H1 (cell line): ENCODE data around the gene SRP14. TPM values are rescaled to one million over a fixed set of nuclear protein-coding genes. Genes with fewer than 3 reads are reported as not detected.

Source experiments
- CTCF ChIA-PET: fragments of 300-600 bp; sonication (Branson Sonifier 250); formaldehyde crosslinking; loops from one replicate; lab custom pipeline; 2021; ENCODE audit not compliant: partially characterized antibody; lab: Charles Lee
- POLR2A ChIA-PET: fragments of 300-600 bp; sonication (Branson Sonifier 250); formaldehyde crosslinking; loops from one replicate; lab custom pipeline; 2021; ENCODE audit warnings: inconsistent platforms; ENCODE audit not compliant: partially characterized antibody; lab: Charles Lee
- DNase-seq, 2 experiments: peaks; one replicate each; pipeline versions ENCODE4 v3.0.0 to v3.0.0-alpha.2; 2010 to 2022; ENCODE audit warnings: low spot score in 2 of 2, low read depth in 1 of 2, mixed read lengths in 1 of 2
- FAIRE-seq: peaks from 2 replicates; lab custom pipeline; 2011; peaks lifted over from hg19 to GRCh38; lab: Jason Lieb, UNC
- H2AFZ ChIP-seq: 2 replicates; pipeline ENCODE4 v1.8.1; 2012; ENCODE audit warnings: low read length, inconsistent platforms
- H2AK5ac ChIP-seq: 2 replicates; pipeline ENCODE4 v1.6.1; 2013; ENCODE audit warnings: low read depth, low read length
- H2BK120ac ChIP-seq: replicated peaks from 2 replicates; pipeline ENCODE3; 2013; ENCODE audit warnings: low read depth, low read length, inconsistent platforms
- H2BK12ac ChIP-seq: 2 replicates; pipeline ENCODE4 v1.6.1; 2013; ENCODE audit warnings: low read depth, low read length
- H2BK15ac ChIP-seq: 2 replicates; pipeline ENCODE4 v1.6.1; 2013; ENCODE audit warnings: low read length
- H2BK20ac ChIP-seq: 2 replicates; pipeline ENCODE4 v1.6.1; 2013; ENCODE audit warnings: low read length
- H2BK5ac ChIP-seq: 2 replicates; pipeline ENCODE4 v1.6.1; 2013; ENCODE audit warnings: low read depth, low read length
- H3K14ac ChIP-seq: 2 replicates; pipeline ENCODE4 v1.6.1; 2013; ENCODE audit warnings: inconsistent platforms; ENCODE audit not compliant: insufficient read length
- H3K18ac ChIP-seq: 2 replicates; pipeline ENCODE4 v1.6.1; 2013; ENCODE audit warnings: low read length; ENCODE audit errors: extremely low read depth
- H3K23ac ChIP-seq: 2 replicates; pipeline ENCODE4 v1.6.1; 2013; ENCODE audit warnings: inconsistent platforms; ENCODE audit not compliant: insufficient read length
- H3K23me2 ChIP-seq: 2 replicates; pipeline ENCODE4 v1.6.1; 2013; ENCODE audit warnings: low read depth, low read length
- H3K27ac ChIP-seq: 2 replicates; pipeline ENCODE4 v1.6.1; 2011; ENCODE audit warnings: low read depth, low read length, inconsistent platforms
- H3K27me3 ChIP-seq, 4 experiments: replicated peaks in 1 of 4; 1 replicate in 1 of 4; 2 replicates in 3 of 4; pipeline versions ENCODE4 v1.6.1 to v1.8.1; 2011 to 2013; ENCODE audit warnings: low read length in 3 of 4, mild to moderate bottlenecking in 3 of 4, inconsistent platforms in 2 of 4, mixed read lengths in 2 of 4, moderate library complexity in 1 of 4; ENCODE audit not compliant: control insufficient read depth in 3 of 4, insufficient read depth in 3 of 4; ENCODE audit errors: extremely low read depth in 1 of 4
- H3K36me3 ChIP-seq, 4 experiments: 2 replicates each; pipeline versions ENCODE4 v1.6.1 to v1.8.1; 2011 to 2013; ENCODE audit warnings: mild to moderate bottlenecking in 4 of 4, low read length in 3 of 4, moderate library complexity in 2 of 4, control low read depth in 1 of 4, inconsistent platforms in 1 of 4; ENCODE audit not compliant: insufficient read depth in 4 of 4, control insufficient read depth in 2 of 4
- H3K4ac ChIP-seq: replicated peaks from 2 replicates; pipeline ENCODE3; 2013; ENCODE audit warnings: low read length, low read depth, mixed read lengths, inconsistent platforms; ENCODE audit not compliant: insufficient read length
- H3K4me1 ChIP-seq, 4 experiments: replicated peaks in 1 of 4; 1 replicate in 1 of 4; 2 replicates in 3 of 4; pipeline versions ENCODE4 v1.6.1 to v1.8.1; 2011 to 2013; ENCODE audit warnings: low read length in 3 of 4, inconsistent platforms in 2 of 4, mixed read lengths in 1 of 4; ENCODE audit not compliant: insufficient read depth in 4 of 4, control insufficient read depth in 3 of 4
- H3K4me2 ChIP-seq, 2 experiments: 2 replicates each; pipeline versions ENCODE4 v1.6.1 to v1.8.1; 2011 to 2013; ENCODE audit warnings: low read depth in 2 of 2, low read length in 2 of 2, control low read depth in 1 of 2, inconsistent platforms in 1 of 2, mild to moderate bottlenecking in 1 of 2; ENCODE audit not compliant: insufficient read depth in 1 of 2
- H3K4me3 ChIP-seq, 4 experiments: fragments of 200-600, 300-600 bp in 1 of 4; sonication (generic), shearing (Covaris generic), sonication (Bioruptor Twin) in 1 of 4; 2 replicates each; pipeline versions ENCODE4 v1.5.1 to v1.8.1; 2011 to 2016; ENCODE audit warnings: low read length in 4 of 4, low read depth in 3 of 4, control low read depth in 2 of 4, inconsistent platforms in 2 of 4, mild to moderate bottlenecking in 2 of 4, mixed read lengths in 1 of 4, moderate library complexity in 1 of 4; ENCODE audit not compliant: insufficient read depth in 2 of 4; ENCODE audit errors: extremely low read depth in 1 of 4
- H3K56ac ChIP-seq: replicated peaks from 2 replicates; pipeline ENCODE3; 2013; ENCODE audit warnings: low read depth, mild to moderate bottlenecking, mixed read lengths, low read length, inconsistent platforms; ENCODE audit not compliant: insufficient read length
- H3K79me1 ChIP-seq: 2 replicates; pipeline ENCODE4 v1.6.1; 2013; ENCODE audit warnings: low read depth, low read length, control low read depth
- H3K79me2 ChIP-seq, 2 experiments: 2 replicates each; pipeline versions ENCODE4 v1.6.1 to v1.8.1; 2012 to 2013; ENCODE audit warnings: low read length in 2 of 2, mild to moderate bottlenecking in 2 of 2, inconsistent platforms in 1 of 2; ENCODE audit not compliant: insufficient read depth in 2 of 2, control insufficient read depth in 1 of 2
- H3K9ac ChIP-seq, 4 experiments: replicated peaks in 1 of 4; 1 replicate in 1 of 4; 2 replicates in 3 of 4; pipeline versions ENCODE4 v1.6.1 to v1.8.1; 2011 to 2013; ENCODE audit warnings: low read depth in 3 of 4, low read length in 3 of 4, control low read depth in 2 of 4, mild to moderate bottlenecking in 2 of 4, moderate library complexity in 2 of 4, inconsistent platforms in 1 of 4; ENCODE audit errors: extremely low read depth in 1 of 4
- H3K9me3 ChIP-seq, 2 experiments: 2 replicates each; pipeline versions ENCODE4 v1.6.1 to v1.8.1; 2012 to 2013; ENCODE audit warnings: mild to moderate bottlenecking in 2 of 2, moderate library complexity in 2 of 2, control low read depth in 1 of 2, inconsistent platforms in 1 of 2, low read depth in 1 of 2, low read length in 1 of 2, mixed read lengths in 1 of 2; ENCODE audit not compliant: insufficient read depth in 2 of 2
- H4K20me1 ChIP-seq, 2 experiments: replicated peaks in 1 of 2; 2 replicates each; pipeline versions ENCODE3 to v1.8.1; 2011 to 2013; ENCODE audit warnings: inconsistent platforms in 2 of 2, low read length in 2 of 2, mild to moderate bottlenecking in 1 of 2; ENCODE audit not compliant: insufficient read depth in 2 of 2, control insufficient read depth in 1 of 2
- H4K5ac ChIP-seq: 2 replicates; pipeline ENCODE4 v1.6.1; 2013; ENCODE audit warnings: low read length, low read depth, mixed read lengths, inconsistent platforms; ENCODE audit not compliant: insufficient read length
- H4K8ac ChIP-seq: 2 replicates; pipeline ENCODE4 v1.8.0; 2013; ENCODE audit warnings: mild to moderate bottlenecking, moderate library complexity, low read length, inconsistent platforms; ENCODE audit not compliant: insufficient read depth; ENCODE audit errors: extremely low read depth
- H4K91ac ChIP-seq: replicated peaks from 2 replicates; pipeline ENCODE3; 2013; ENCODE audit warnings: low read length, mixed read lengths, inconsistent platforms; ENCODE audit not compliant: insufficient read length
- CBX5 ChIP-seq: fragments of 300-800, 300-1000 bp; sonication (generic); IDR thresholded peaks from 2 replicates; pipeline ENCODE4 v1.7.1; 2016; ENCODE audit warnings: antibody characterized with exemption, low read length, low read depth
- KDM4A ChIP-seq: IDR thresholded peaks from one replicate; pipeline ENCODE4 v1.7.1; 2012; ENCODE audit warnings: low read depth, mild to moderate bottlenecking, moderate library complexity, low read length, inconsistent platforms; ENCODE audit not compliant: severe bottlenecking
- PHF8 ChIP-seq: fragments of 200-600 bp; sonication (generic); conservative IDR thresholded peaks from 2 replicates; pipeline ENCODE4 v1.7.1; 2012; ENCODE audit warnings: low read depth, mild to moderate bottlenecking, inconsistent platforms, low read length, moderate library complexity
- POLR2A ChIP-seq, 2 experiments: IDR thresholded peaks; 1 replicate in 1 of 2; 2 replicates in 1 of 2; pipeline ENCODE4 v1.6.1; 2011; ENCODE audit warnings: low read depth in 2 of 2, low read length in 2 of 2, mild to moderate bottlenecking in 2 of 2; ENCODE audit errors: control extremely low read depth in 1 of 2
- SIN3A ChIP-seq, 2 experiments: IDR thresholded peaks in 1 of 2; conservative IDR thresholded peaks in 1 of 2; 2 replicates each; pipeline ENCODE4 v1.6.1; 2011 to 2012; ENCODE audit warnings: low read length in 2 of 2, improper control_type of control experiment in 1 of 2, low read depth in 1 of 2, mild to moderate bottlenecking in 1 of 2
- SIRT6 ChIP-seq: IDR thresholded peaks from one replicate; pipeline ENCODE4 v1.7.1; 2012; ENCODE audit warnings: low read length, inconsistent platforms
- WGBS, 2 experiments: shearing (Covaris generic) in 1 of 2; methylation state at CpG; one replicate each; pipeline versions ENCODE4 v1.1.6 to v1.1.7; 2013 to 2015; ENCODE audit warnings: low lambda C conversion rate in 2 of 2, mixed read lengths in 2 of 2, inconsistent platforms in 1 of 2, low coverage in 1 of 2, missing lambda C conversion rate in 1 of 2; ENCODE audit not compliant: insufficient replicate concordance in 2 of 2, insufficient coverage in 1 of 2, insufficient read length in 1 of 2; ENCODE audit errors: extremely low coverage in 1 of 2, missing lambda C conversion rate in 1 of 2; 5-methylcytosine and 5-hydroxymethylcytosine counted together
- long read RNA-seq, 2 experiments: library from RNA in 1 of 2; library from capped mRNA in 1 of 2; stranded (forward); transcript quantifications; one replicate each; pipeline ENCODE4 v2.0.0, GENCODE V29; 2021; ENCODE audit warnings: inconsistent platforms in 1 of 2
- polyA minus RNA-seq, 3 experiments: library from RNA; depleted of rRNA, polyadenylated mRNA; stranded (reverse); fragments of >200 nt; gene quantifications; 1 replicate in 2 of 3; 2 replicates in 1 of 3; pipeline ENCODE4 v1.2.3, GENCODE V29; 2011
- polyA plus RNA-seq, 7 experiments: library from polyadenylated mRNA; depleted of rRNA in 3 of 7; stranded (reverse) in 5 of 7; unstranded in 2 of 7; fragments of >200 nt in 5 of 7; fragments of 200-250 nt in 2 of 7; gene quantifications; 1 replicate in 5 of 7; 2 replicates in 1 of 7; 4 replicates in 1 of 7; pipeline versions ENCODE4 v1.2.1 to v1.2.3, GENCODE V29; 2011 to 2013; ENCODE audit warnings: missing spikeins in 2 of 7, mixed read lengths in 2 of 7
- total RNA-seq: library from RNA; stranded (reverse); fragmentation: NEBNext Ultra II Directional; extraction: Animal tissue kit (Norgen Biotek cat#: 25700); gene quantifications from 2 replicates; pipeline ENCODE4 v1.2.1, GENCODE V29; 2021

SRP14 gene, protein sequence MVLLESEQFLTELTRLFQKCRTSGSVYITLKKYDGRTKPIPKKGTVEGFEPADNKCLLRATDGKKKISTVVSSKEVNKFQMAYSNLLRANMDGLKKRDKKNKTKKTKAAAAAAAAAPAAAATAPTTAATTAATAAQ
- total RNA-seq (180 and 186 TPM in 2 replicates), polyA plus RNA-seq (2011; rRNA removed) (121 and 223 TPM in 2 replicates), polyA minus RNA-seq (2011; rRNA and poly(A)+ RNA removed) (60.9 and 61.3 TPM in 2 replicates)
- 315 TPM for polyA plus RNA-seq (2011; cell fraction: cytosol; rRNA removed)
- polyA plus RNA-seq (2011; cell fraction: nucleus; rRNA removed) = 77.6 TPM
- 220 to 294 TPM (median 265 TPM) in 4 replicates for polyA plus RNA-seq (2012, experiment 1 of 2)
- polyA plus RNA-seq (2012, experiment 2 of 2) = 56.5 TPM
- polyA plus RNA-seq (2013, experiment 1 of 2) = 426 TPM
- 449 TPM for polyA plus RNA-seq (2013, experiment 2 of 2)
- polyA minus RNA-seq (2011; cell fraction: cytosol; rRNA and poly(A)+ RNA removed) = 75.2 TPM
- polyA minus RNA-seq (2011; cell fraction: nucleus; rRNA and poly(A)+ RNA removed) = 50.3 TPM
- long read RNA-seq, experiment 1, transcript SRP14-201 (5 exons, 1,077 nt) = major isoform, 188 of 389 reads
- long read RNA-seq, experiment 1, transcript SRP14-204 (4 exons, 780 nt) = minor isoform, 71 of 389 reads
- long read RNA-seq, experiment 1, partial matches to known transcripts = 98 of 389 reads
- long read RNA-seq, experiment 1, other reads (novel, unspliced or antisense) = 32 of 389 reads
- long read RNA-seq, experiment 2, transcript SRP14-204 (4 exons, 780 nt) = major isoform, 1,014 of 1,185 reads
- long read RNA-seq, experiment 2, transcript SRP14-207 (5 exons, 463 nt) = minor isoform, 7 of 1,185 reads
- long read RNA-seq, experiment 2, transcript SRP14-201 (5 exons, 1,077 nt) = minor isoform, 8 of 1,185 reads
- long read RNA-seq, experiment 2, partial matches to known transcripts = 142 of 1,185 reads
- long read RNA-seq, experiment 2, other reads (novel, unspliced or antisense) = 14 of 1,185 reads

DNA sequence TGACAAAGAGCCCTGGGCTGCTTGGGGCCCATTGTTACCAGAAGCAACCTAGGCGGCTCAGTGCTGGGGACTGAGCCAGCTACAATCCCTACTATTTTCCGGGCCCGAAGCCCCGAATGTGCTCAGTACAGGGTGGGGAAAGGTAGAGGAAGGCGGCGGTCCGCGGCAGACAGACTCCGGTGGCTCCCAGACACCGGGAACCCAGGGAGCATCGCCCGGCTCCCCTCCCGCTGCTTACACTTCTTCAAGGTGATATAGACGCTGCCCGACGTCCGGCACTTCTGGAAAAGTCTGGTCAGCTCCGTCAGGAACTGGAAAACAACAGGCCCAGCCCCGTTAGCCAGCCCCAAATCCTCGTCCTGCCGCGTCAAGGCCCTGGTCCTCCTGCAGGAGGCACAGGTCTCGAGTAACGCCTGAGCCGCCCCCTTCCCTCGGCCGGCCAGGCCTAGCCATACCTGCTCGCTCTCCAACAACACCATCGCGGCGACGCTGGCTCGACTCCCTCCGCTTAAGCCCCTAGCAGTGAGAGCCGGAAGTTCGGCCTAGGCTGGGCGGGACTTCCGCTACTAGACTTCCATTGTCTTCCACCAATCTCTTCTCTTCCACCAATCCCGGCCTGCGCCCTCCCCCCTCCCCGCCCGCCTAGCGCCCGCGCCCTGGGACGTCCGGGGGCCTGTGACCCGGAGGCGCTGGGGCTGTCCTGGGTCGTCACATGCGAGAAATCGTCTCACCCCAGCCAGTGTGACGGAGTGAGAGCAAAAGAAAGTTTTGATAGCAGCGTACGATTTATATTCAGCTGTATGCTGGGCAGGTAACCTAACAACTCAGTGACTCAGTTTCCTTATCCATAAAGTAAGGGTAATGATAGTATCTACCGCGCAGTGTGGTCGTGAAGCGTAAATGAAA, at the start of gene SRP14:
Gene SRP14, minus strand, starts transcription at position 544 of the 906 bp plus-strand sequence. Its CDS starts 65 bp downstream, at position 479.
- Histone ChIP-seq H2BK15ac (peak within 1 kb of the TSS; percentile 81), H3K27me3 (no peaks in the 10 kb centered on the region), H3K79me2 (peaks cover 0 to 15% of the 10 kb centered on the region in 2 experiments; a peak in 3 of 4 replicates), H3K56ac (peak within 1 kb of the TSS; percentile 79), H2BK120ac (no peak within 1 kb of the TSS), H3K23ac (no peak within 1 kb of the TSS), H4K8ac (peak within 1 kb of the TSS; percentile 99), H3K18ac (peak within 1 kb of the TSS; percentile 94), H2AK5ac (no peak within 1 kb of the TSS), H3K4me1 (peaks cover 0 to 3% (median 0%) of the 10 kb centered on the region in 4 experiments; a peak in 2 of 7 replicates), H3K4ac (no peak within 1 kb of the TSS), H3K9me3 (no peaks in the 10 kb centered on the region), H2BK5ac (peak within 1 kb of the TSS; percentile 95), H2AFZ (peak within 1 kb of the TSS; percentile 95), H3K27ac (peak within 1 kb of the TSS; percentile 80), H4K91ac (no peak within 1 kb of the TSS), H3K23me2 (peaks cover 6% of the 10 kb centered on the region), H2BK12ac (0 out of 2 replicates have a peak within 1 kb of the TSS, but pooled peaks have one; percentile 60), H4K20me1 (no peaks in the 10 kb centered on the region), H3K4me3 (peak within 1 kb of the TSS; percentile 58 to 95 (median 88)), H3K14ac (no peak within 1 kb of the TSS), H2BK20ac (no peak within 1 kb of the TSS), H3K36me3 (peaks cover 11 to 34% (median 30%) of the 10 kb centered on the region in 4 experiments), H3K79me1 (no peaks in the 10 kb centered on the region), H3K4me2 (peak within 1 kb of the TSS; percentile 77 to 80), H4K5ac (peak within 1 kb of the TSS; percentile 92), H3K9ac (peak within 1 kb of the TSS; percentile 70 to 90 (median 89))
- FAIRE-seq (no peak), DNase-seq (peak; percentile 73 to 91)
- WGBS, 2 experiments = 2% methylated on average over 49 of the region's 59 CpGs; no CpG with 5 or more reads in 1 of the 2 experiments
- CTCF ChIA-PET = interaction anchor here (0.7 to 21.9 kb wide), 15 partner anchors 13 to 252 kb away, joined by 3 to 406 read pairs (median 3); partner anchors contain the start of genes BMF and BUB1B
- POLR2A ChIA-PET = interaction anchor here (0.6 to 2.9 kb wide), 11 partner anchors 10 to 253 kb away, joined by 3 to 11 read pairs (median 4); partner anchors contain the start of gene BUB1B
- TF ChIP-seq SIRT6 = no peak
- TF ChIP-seq KDM4A = peak; percentile 54
- TF ChIP-seq CBX5 = no peak
- peak; percentile 63 to 66; a peak in 3 of 4 replicates for TF ChIP-seq SIN3A (conservative IDR thresholded peaks at IDR 0.05 in 1 of 2, IDR thresholded peaks at IDR 0.05 in 1 of 2; ENCODE audit: low read depth in 1 of 2, low read length in 2 of 2)
- peak; percentile 77 to 93 for TF ChIP-seq POLR2A (IDR thresholded peaks at IDR 0.05; ENCODE audit: control extremely low read depth in 1 of 2, low read depth in 2 of 2, low read length in 2 of 2)
- TF ChIP-seq PHF8 = peak; percentile 70
